ENCODE results near the gene PHACTR4. TPM values are rescaled to one million over a fixed set of nuclear protein-coding genes. Genes with fewer than 3 reads are reported as not detected.

The PHACTR4 gene
- total and polyA plus RNA-seq, 10 of the 15 experiments (the other 5 are each of a cell fraction or from before 2014, with no cell fraction given): 8.9 to 34.2 (median 12.5) TPM

DNA sequence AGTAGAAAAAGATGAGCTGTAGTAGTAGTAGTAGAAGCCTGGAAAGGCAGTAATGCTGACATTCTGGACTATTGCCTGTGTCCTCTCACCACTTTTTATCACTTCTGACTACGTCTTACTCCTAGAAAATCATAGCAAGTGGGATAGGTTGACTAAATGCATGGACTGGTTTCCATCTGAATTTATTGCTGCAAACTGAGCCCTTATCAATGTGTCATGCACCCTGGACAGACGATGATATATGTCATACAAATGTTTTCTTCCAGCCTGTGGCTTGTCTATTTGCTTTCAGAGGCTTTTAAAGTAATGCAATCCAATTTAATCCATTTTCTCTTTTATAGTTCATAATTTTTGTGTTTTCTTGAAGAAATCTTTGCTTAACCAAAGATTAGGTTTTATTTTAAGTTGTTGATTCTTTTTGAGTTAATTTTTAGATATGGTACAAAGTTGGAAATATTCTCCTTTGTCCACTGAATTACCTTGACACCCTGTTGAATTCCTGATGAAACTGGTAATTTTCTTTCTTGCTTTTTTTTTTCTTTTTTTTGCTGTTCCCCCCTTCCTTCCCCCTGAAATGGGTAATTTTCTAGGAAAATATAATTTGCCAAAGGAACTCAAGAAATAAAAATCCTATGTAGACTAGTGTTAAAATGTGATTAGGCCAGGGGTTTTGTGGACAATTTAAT is 47.1 kb downstream of the PHACTR4 start:
- H3K9ac ChIP-seq (ENCODE audit: control insufficient read depth, insufficient read depth, low read length): no peak overlapping the region
- no peaks in the 10 kb centered on the region for H3K9me3 ChIP-seq (replicated peaks; ENCODE audit: control insufficient read depth, insufficient read depth, low read length)
- no peak overlapping the region for H3K4me2 ChIP-seq (ENCODE audit: control insufficient read depth, insufficient read depth)
- ChIA-PET RAD21 (ENCODE audit: unreplicated experiment) (interaction anchor here (1.0 to 1.6 kb wide), 4 partner anchors 52 to 186 kb away, joined by 3 to 6 read pairs (median 4); no protein-coding TSS in a partner anchor), SMC1A (ENCODE audit: uncharacterized antibody, unreplicated experiment) (interaction anchor here (0.7 to 1.4 kb wide), 5 partner anchors 10 to 168 kb away, joined by 3 to 8 read pairs (median 3); no protein-coding TSS in a partner anchor), CTCF (interaction anchor here (0.6 to 2.7 kb wide), 9 partner anchors 9 to 185 kb away, joined by 3 to 12 read pairs (median 4); no protein-coding TSS in a partner anchor), POLR2A (interaction anchor here (0.5 to 1.1 kb wide), 3 partner anchors 7 to 166 kb away, joined by 3 read pairs; no protein-coding TSS in a partner anchor)
- peaks cover 2% of the 10 kb centered on the region for H3K79me2 ChIP-seq (ENCODE audit: control insufficient read depth, insufficient read depth, low read length)
- FAIRE-seq: no peak
- TF ChIP-seq NR2C2 (IDR thresholded peaks at IDR 0.05; ENCODE audit: borderline replicate concordance, control insufficient read depth, insufficient read length, low read depth): no peak
- no peak overlapping the region for H2AFZ ChIP-seq (ENCODE audit: control insufficient read depth, low read depth, low read length)
- no peaks in the 10 kb centered on the region for H3K27me3 ChIP-seq (replicated peaks in 1 of 2; ENCODE audit: control insufficient read depth in 2 of 2, insufficient read depth in 2 of 2, low read length in 1 of 2)
- no peak overlapping the region for H3K27ac ChIP-seq (ENCODE audit: control insufficient read depth, insufficient read depth)
- no peak for ATAC-seq
- H3K4me3 ChIP-seq: no peak overlapping the region
- no peak for DNase-seq (ENCODE audit: low read depth, low spot score)
- WGBS (ENCODE audit: insufficient coverage, insufficient replicate concordance, low lambda C conversion rate, missing lambda C conversion rate): 97% methylated on average over 2 of the region's 2 CpGs
- H3K36me3 ChIP-seq (ENCODE audit: control insufficient read depth in 2 of 2, insufficient read depth in 2 of 2, low read length in 1 of 2): no peaks in the 10 kb centered on the region; a peak in 3 of 4 replicates
- intact Hi-C loops (cut with micrococcal nuclease; ENCODE audit: unreplicated experiment) (loop anchor here (5.0 kb wide), 1 partner anchor 101 kb away; no protein-coding TSS in a partner anchor), in situ Hi-C loops (cut with MboI) (no loop called here)
- BruUV-seq (replicated peaks): no TSS peak
- no peaks in the 10 kb centered on the region for H4K20me1 ChIP-seq (ENCODE audit: control insufficient read depth, insufficient read depth)
- H3K4me1 ChIP-seq (ENCODE audit: control insufficient read depth, insufficient read depth, low read length): peaks cover 7% of the 10 kb centered on the region

DNA sequence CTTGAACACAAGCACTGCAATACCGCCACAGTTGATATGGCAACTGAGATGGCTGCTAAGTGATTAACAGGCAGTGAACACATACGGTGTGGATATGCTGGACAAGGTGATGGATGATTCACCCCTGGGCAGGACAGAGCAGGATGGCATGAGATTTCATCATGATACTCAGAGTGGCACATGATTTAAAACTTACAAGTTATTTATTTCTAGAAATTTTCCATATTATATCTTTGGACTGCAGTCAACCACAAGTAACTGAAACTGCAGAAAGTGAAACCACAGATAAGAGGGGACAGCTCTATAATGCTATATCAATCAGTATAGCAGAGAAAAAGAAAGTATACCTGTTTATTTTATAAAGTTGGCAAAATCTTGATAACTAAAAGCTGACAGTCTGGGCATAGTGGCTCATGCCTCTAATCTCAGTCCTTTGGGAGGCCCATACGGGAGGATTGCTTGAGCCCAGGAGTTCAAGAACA is 47.9 kb downstream of the PHACTR4 start:
- SMC1A ChIA-PET (ENCODE audit: uncharacterized antibody, unreplicated experiment): interaction anchor here (0.6 to 1.9 kb wide), 10 partner anchors 8 to 185 kb away, joined by 3 to 7 read pairs (median 3); no protein-coding TSS in a partner anchor
- no peak overlapping the region for H2AFZ ChIP-seq (ENCODE audit: control insufficient read depth, low read depth, low read length)
- no peaks in the 10 kb centered on the region for H3K9me3 ChIP-seq (replicated peaks; ENCODE audit: control insufficient read depth, insufficient read depth, low read length)
- RAD21 ChIA-PET (ENCODE audit: unreplicated experiment): interaction anchor here (0.7 to 1.3 kb wide), 5 partner anchors 19 to 459 kb away, joined by 3 to 5 read pairs (median 3); no protein-coding TSS in a partner anchor
- intact Hi-C loops (cut with micrococcal nuclease; ENCODE audit: unreplicated experiment) (loop anchor here (5.0 kb wide), 1 partner anchor 100 kb away; no protein-coding TSS in a partner anchor), in situ Hi-C loops (cut with MboI) (no loop called here)
- CTCF ChIA-PET: interaction anchor here (0.7 to 1.6 kb wide), 3 partner anchors 19 to 185 kb away, joined by 3 to 5 read pairs (median 5); no protein-coding TSS in a partner anchor
- H3K9ac ChIP-seq (ENCODE audit: control insufficient read depth, insufficient read depth, low read length): peak overlapping the region; percentile 14; the same call in 1 of the 2 replicates
- no peaks in the 10 kb centered on the region; a peak in 3 of 4 replicates for H3K36me3 ChIP-seq (ENCODE audit: control insufficient read depth in 2 of 2, insufficient read depth in 2 of 2, low read length in 1 of 2)
- H3K27ac ChIP-seq (ENCODE audit: control insufficient read depth, insufficient read depth): peak overlapping the region; percentile 50; the same call in 1 of the 2 replicates
- no peak for FAIRE-seq
- H3K27me3 ChIP-seq (replicated peaks in 1 of 2; ENCODE audit: control insufficient read depth in 2 of 2, insufficient read depth in 2 of 2, low read length in 1 of 2): no peaks in the 10 kb centered on the region
- WGBS (ENCODE audit: insufficient coverage, insufficient replicate concordance, low lambda C conversion rate, missing lambda C conversion rate): 40% methylated on average over 3 of the region's 3 CpGs
- H3K4me2 ChIP-seq (ENCODE audit: control insufficient read depth, insufficient read depth): peak overlapping the region; percentile 23
- no TSS peak for BruUV-seq (replicated peaks)
- no peaks in the 10 kb centered on the region for H4K20me1 ChIP-seq (ENCODE audit: control insufficient read depth, insufficient read depth)
- POLR2A ChIA-PET: interaction anchor here (1.2 kb wide), 1 partner anchor 19 kb away, joined by 5 read pairs; no protein-coding TSS in a partner anchor
- peaks cover 7% of the 10 kb centered on the region for H3K4me1 ChIP-seq (ENCODE audit: control insufficient read depth, insufficient read depth, low read length)
- peak; percentile 94 for ATAC-seq
- no peak for DNase-seq (ENCODE audit: low read depth, low spot score)
- H3K79me2 ChIP-seq (ENCODE audit: control insufficient read depth, insufficient read depth, low read length): peaks cover 2% of the 10 kb centered on the region
- peak overlapping the region; percentile 48; the same call in 1 of the 2 replicates for H3K4me3 ChIP-seq
- TF ChIP-seq, protein P1, sequence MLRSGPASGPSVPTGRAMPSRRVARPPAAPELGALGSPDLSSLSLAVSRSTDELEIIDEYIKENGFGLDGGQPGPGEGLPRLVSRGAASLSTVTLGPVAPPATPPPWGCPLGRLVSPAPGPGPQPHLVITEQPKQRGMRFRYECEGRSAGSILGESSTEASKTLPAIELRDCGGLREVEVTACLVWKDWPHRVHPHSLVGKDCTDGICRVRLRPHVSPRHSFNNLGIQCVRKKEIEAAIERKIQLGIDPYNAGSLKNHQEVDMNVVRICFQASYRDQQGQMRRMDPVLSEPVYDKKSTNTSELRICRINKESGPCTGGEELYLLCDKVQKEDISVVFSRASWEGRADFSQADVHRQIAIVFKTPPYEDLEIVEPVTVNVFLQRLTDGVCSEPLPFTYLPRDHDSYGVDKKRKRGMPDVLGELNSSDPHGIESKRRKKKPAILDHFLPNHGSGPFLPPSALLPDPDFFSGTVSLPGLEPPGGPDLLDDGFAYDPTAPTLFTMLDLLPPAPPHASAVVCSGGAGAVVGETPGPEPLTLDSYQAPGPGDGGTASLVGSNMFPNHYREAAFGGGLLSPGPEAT (IDR thresholded peaks at IDR 0.05; ENCODE audit: low read depth): peak; percentile 34; the same call in 1 of the 2 replicates
- TF ChIP-seq POLR2AphosphoS5 (IDR thresholded peaks at IDR 0.05; ENCODE audit: low read length) (no peak), IKZF2 (IDR thresholded peaks at IDR 0.05) (peak; percentile 32 to 45; a peak in 1 of 4 replicates), MXI1 (IDR thresholded peaks at IDR 0.05; ENCODE audit: low read depth, low read length) (no peak)
- TF ChIP-seq, protein P2, sequence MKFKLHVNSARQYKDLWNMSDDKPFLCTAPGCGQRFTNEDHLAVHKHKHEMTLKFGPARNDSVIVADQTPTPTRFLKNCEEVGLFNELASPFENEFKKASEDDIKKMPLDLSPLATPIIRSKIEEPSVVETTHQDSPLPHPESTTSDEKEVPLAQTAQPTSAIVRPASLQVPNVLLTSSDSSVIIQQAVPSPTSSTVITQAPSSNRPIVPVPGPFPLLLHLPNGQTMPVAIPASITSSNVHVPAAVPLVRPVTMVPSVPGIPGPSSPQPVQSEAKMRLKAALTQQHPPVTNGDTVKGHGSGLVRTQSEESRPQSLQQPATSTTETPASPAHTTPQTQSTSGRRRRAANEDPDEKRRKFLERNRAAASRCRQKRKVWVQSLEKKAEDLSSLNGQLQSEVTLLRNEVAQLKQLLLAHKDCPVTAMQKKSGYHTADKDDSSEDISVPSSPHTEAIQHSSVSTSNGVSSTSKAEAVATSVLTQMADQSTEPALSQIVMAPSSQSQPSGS (IDR thresholded peaks at IDR 0.05; ENCODE audit: low read length): no peak
